ENCODE measurements around the gene STK33. TPM values are rescaled to one million over a fixed set of nuclear protein-coding genes. Genes with fewer than 3 reads are reported as not detected.

STK33 gene
- total RNA-seq, 4 donors from 2014 or later = 0.76 TPM; not detected in 3

GRCh38 chr11:8352103-8352875, 241.7 kb downstream of the STK33 start:
- no peak overlapping the region for H3K27ac ChIP-seq

GRCh38 chr11:8351223-8351622, 242.8 kb downstream of the STK33 start:
- Histone ChIP-seq H3K4me1 (peaks cover 8% of the 10 kb centered on the region), H3K9me3 (no peaks in the 10 kb centered on the region), H3K36me3 (no peaks in the 10 kb centered on the region), H3K27me3 (peaks cover 11% of the 10 kb centered on the region), H3K27ac (no peak overlapping the region), H3K4me3 (no peak overlapping the region)
- WGBS = 81% methylated on average over 8 of the region's 8 CpGs
- no peak for DNase-seq (ENCODE audit: low spot score in 2 of 2)
- TF ChIP-seq POLR2AphosphoS5 (IDR thresholded peaks at IDR 0.05) = no peak
- no peak for TF ChIP-seq POLR2A (IDR thresholded peaks at IDR 0.05)
- TF ChIP-seq EP300 (IDR thresholded peaks at IDR 0.05) = no peak
- TF ChIP-seq CTCF (IDR thresholded peaks at IDR 0.05) = no peak

More at GRCh38 chr11:8352103-8352875, 241.7 kb downstream of the STK33 start:
- Histone ChIP-seq H3K4me1 (peaks cover 8% of the 10 kb centered on the region), H3K27me3 (peaks cover 11% of the 10 kb centered on the region), H3K4me3 (no peak overlapping the region), H3K9me3 (no peaks in the 10 kb centered on the region), H3K36me3 (no peaks in the 10 kb centered on the region)
- WGBS = 83% methylated on average over 4 of the region's 4 CpGs
- no peak for DNase-seq (ENCODE audit: low spot score in 2 of 2)
- TF ChIP-seq EP300 (IDR thresholded peaks at IDR 0.05) (no peak), POLR2A (IDR thresholded peaks at IDR 0.05) (no peak), CTCF (IDR thresholded peaks at IDR 0.05) (no peak), POLR2AphosphoS5 (IDR thresholded peaks at IDR 0.05) (no peak)

- H3K27me3 ChIP-seq = peaks cover 5% of the 10 kb centered on the region
- WGBS = 87% methylated on average over 2 of the region's 2 CpGs
Observed at GRCh38 chr11:8347978-8348377, 246.1 kb downstream of the STK33 start.

GRCh38 chr11:8346157-8346755, 247.8 kb downstream of the STK33 start:
- Histone ChIP-seq H3K9me3 (no peaks in the 10 kb centered on the region), H3K27me3 (peaks cover 5% of the 10 kb centered on the region), H3K27ac (no peak overlapping the region), H3K4me3 (no peak overlapping the region), H3K36me3 (no peaks in the 10 kb centered on the region), H3K4me1 (peaks cover 6% of the 10 kb centered on the region)
- 94% methylated on average over 16 of the region's 16 CpGs for WGBS
- TF ChIP-seq CTCF (IDR thresholded peaks at IDR 0.05) = no peak
- TF ChIP-seq POLR2AphosphoS5 (IDR thresholded peaks at IDR 0.05) = no peak
- no peak for TF ChIP-seq POLR2A (IDR thresholded peaks at IDR 0.05)
- no peak for TF ChIP-seq EP300 (IDR thresholded peaks at IDR 0.05)
- no peak for DNase-seq (ENCODE audit: low spot score in 2 of 2)

More at GRCh38 chr11:8347978-8348377, 246.1 kb downstream of the STK33 start:
- no peaks in the 10 kb centered on the region for H3K9me3 ChIP-seq
- DNase-seq (ENCODE audit: low spot score in 2 of 2) = no peak
- H3K36me3 ChIP-seq = no peaks in the 10 kb centered on the region
- H3K4me1 ChIP-seq = peaks cover 6% of the 10 kb centered on the region
- H3K27ac ChIP-seq = no peak overlapping the region
- H3K4me3 ChIP-seq = no peak overlapping the region
- TF ChIP-seq EP300 (IDR thresholded peaks at IDR 0.05) (no peak), CTCF (IDR thresholded peaks at IDR 0.05) (no peak), POLR2AphosphoS5 (IDR thresholded peaks at IDR 0.05) (no peak), POLR2A (IDR thresholded peaks at IDR 0.05) (no peak)

- 79% methylated on average over 11 of the region's 11 CpGs for WGBS
- no peak for DNase-seq (ENCODE audit: low spot score in 2 of 2)
- Histone ChIP-seq H3K27me3 (peaks cover 2% of the 10 kb centered on the region), H3K9me3 (no peaks in the 10 kb centered on the region), H3K4me1 (peaks cover 6% of the 10 kb centered on the region), H3K4me3 (no peak overlapping the region), H3K36me3 (no peaks in the 10 kb centered on the region), H3K27ac (no peak overlapping the region)
- TF ChIP-seq POLR2AphosphoS5 (IDR thresholded peaks at IDR 0.05) (no peak), POLR2A (IDR thresholded peaks at IDR 0.05) (no peak), EP300 (IDR thresholded peaks at IDR 0.05) (no peak), CTCF (IDR thresholded peaks at IDR 0.05) (no peak)
Observed at GRCh38 chr11:8345179-8345578, 248.8 kb downstream of the STK33 start.
